Hepatocyte (in vitro differentiated cells): ENCODE data around the gene BAG1. TPM values are rescaled to one million over a fixed set of nuclear protein-coding genes. Genes with fewer than 3 reads are reported as not detected.

ENCODE experiments used
- DNase-seq: peaks from one replicate; pipeline ENCODE4 v3.0.0-alpha.2; 2016; ENCODE audit warnings: low spot score
- H2AFZ ChIP-seq: fragments of 200-600 bp; sonication (generic); 2 replicates; pipeline ENCODE4 v1.6.0; 2016; ENCODE audit warnings: antibody characterized with exemption, mild to moderate bottlenecking
- H3K27ac ChIP-seq: fragments of 200-600 bp; sonication (generic); 2 replicates; pipeline ENCODE4 v1.5.1; 2016; ENCODE audit warnings: mild to moderate bottlenecking
- H3K27me3 ChIP-seq: fragments of 200-600 bp; sonication (generic); 2 replicates; pipeline ENCODE4 v1.6.1; 2016
- H3K36me3 ChIP-seq: fragments of 200-600 bp; sonication (generic); replicated peaks from 2 replicates; pipeline ENCODE4 v1.5.1; 2016; ENCODE audit warnings: low read depth; ENCODE audit not compliant: insufficient read depth
- H3K4me1 ChIP-seq: fragments of 200-600 bp; sonication (generic); 2 replicates; pipeline ENCODE4 v1.5.1; 2016; ENCODE audit warnings: mild to moderate bottlenecking, moderate library complexity; ENCODE audit not compliant: insufficient read depth
- H3K4me2 ChIP-seq: fragments of 200-600 bp; sonication (generic); 2 replicates; pipeline ENCODE4 v1.6.0; 2016
- H3K4me3 ChIP-seq: fragments of 200-600 bp; sonication (generic); 2 replicates; pipeline ENCODE4 v1.5.1; 2016; ENCODE audit warnings: mild to moderate bottlenecking
- H3K79me2 ChIP-seq: fragments of 200-600 bp; sonication (generic); 2 replicates; pipeline ENCODE4 v1.6.0; 2017; ENCODE audit warnings: mild to moderate bottlenecking
- H3K9me2 ChIP-seq: fragments of 200-600 bp; sonication (generic); replicated peaks from 2 replicates; pipeline ENCODE4 v1.6.0; 2017; ENCODE audit warnings: mild to moderate bottlenecking; ENCODE audit not compliant: insufficient read depth
- H3K9me3 ChIP-seq: fragments of 200-600 bp; sonication (generic); 2 replicates; pipeline ENCODE4 v1.5.1; 2016; ENCODE audit warnings: low read depth, mild to moderate bottlenecking
- H4K20me1 ChIP-seq: fragments of 200-600 bp; sonication (generic); 2 replicates; pipeline ENCODE4 v1.6.0; 2016; ENCODE audit warnings: mild to moderate bottlenecking; ENCODE audit not compliant: insufficient read depth, poor library complexity, severe bottlenecking
- EZH2 ChIP-seq: fragments of 200-600 bp; sonication (generic); IDR thresholded peaks from 2 replicates; pipeline ENCODE4 v1.6.1; 2016; ENCODE audit warnings: antibody characterized with exemption, mild to moderate bottlenecking, borderline replicate concordance
- EZH2phosphoT487 ChIP-seq: fragments of 200-600 bp; sonication (generic); IDR thresholded peaks from one replicate; pipeline ENCODE4 v1.6.1; 2018; ENCODE audit warnings: antibody characterized with exemption, mild to moderate bottlenecking, low read depth, moderate library complexity; ENCODE audit not compliant: unreplicated experiment, severe bottlenecking
- WGBS: methylation state at CpG from one replicate; pipeline ENCODE4 v1.1.6; 2016; ENCODE audit warnings: low lambda C conversion rate; ENCODE audit errors: missing lambda C conversion rate; 5-methylcytosine and 5-hydroxymethylcytosine counted together
- polyA plus RNA-seq: library from polyadenylated mRNA; unstranded; fragments of >200 nt; fragmentation: Nextera tagmentation; extraction: Ambion mirVana; gene quantifications from 2 replicates; pipeline ENCODE4 v1.2.1, GENCODE V29; 2016
- total RNA-seq: library from RNA; depleted of rRNA; stranded (reverse); fragments of >200 nt; gene quantifications from 2 replicates; pipeline ENCODE4 v1.2.3, GENCODE V29; 2014
- TF ChIP-seq, protein P1 (sequence below): fragments of 200-600 bp; sonication (generic); IDR thresholded peaks from 2 replicates; pipeline ENCODE4 v1.5.1; 2016; ENCODE audit warnings: antibody characterized with exemption, mild to moderate bottlenecking; ENCODE audit not compliant: poor library complexity

The BAG1 gene
- total and polyA plus RNA-seq, 2 experiments from 2014 or later = 78.5 to 103 TPM

DNA sequence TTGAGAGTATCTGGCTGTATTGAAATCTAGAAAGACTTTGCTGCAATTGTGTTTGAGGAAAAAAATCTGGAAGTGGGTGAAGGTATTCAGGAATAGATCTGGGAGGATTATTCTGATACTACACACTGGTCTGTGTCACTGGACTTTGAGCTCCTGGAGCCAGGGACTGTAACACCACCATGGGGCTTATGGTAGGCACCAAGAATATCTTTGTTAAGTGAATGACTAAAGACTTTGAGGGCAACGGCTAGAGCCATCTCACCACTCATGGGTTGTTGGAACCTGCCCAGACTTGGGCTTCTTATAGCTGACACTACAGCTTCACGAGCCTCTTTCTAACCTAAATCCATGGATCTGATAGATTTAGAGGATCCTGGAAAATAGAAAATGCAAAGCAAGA is 36.0 kb upstream of the BAG1 start:
- no peak overlapping the region for H3K4me2 ChIP-seq
- WGBS = 88% methylated on average over 2 of the region's 2 CpGs
- H4K20me1 ChIP-seq = peaks cover 8% of the 10 kb centered on the region
- DNase-seq = no peak
- no peaks in the 10 kb centered on the region for H3K9me3 ChIP-seq
- peak overlapping the region; percentile 59 for H3K27ac ChIP-seq
- no peak overlapping the region for H3K4me3 ChIP-seq
- no peak overlapping the region for H2AFZ ChIP-seq
- H3K79me2 ChIP-seq = peaks cover 65% of the 10 kb centered on the region
- H3K9me2 ChIP-seq = no peaks in the 10 kb centered on the region
- H3K4me1 ChIP-seq = peaks cover 5% of the 10 kb centered on the region
- TF ChIP-seq EZH2phosphoT487 (no peak), EZH2 (no peak)
- TF ChIP-seq, protein P1, sequence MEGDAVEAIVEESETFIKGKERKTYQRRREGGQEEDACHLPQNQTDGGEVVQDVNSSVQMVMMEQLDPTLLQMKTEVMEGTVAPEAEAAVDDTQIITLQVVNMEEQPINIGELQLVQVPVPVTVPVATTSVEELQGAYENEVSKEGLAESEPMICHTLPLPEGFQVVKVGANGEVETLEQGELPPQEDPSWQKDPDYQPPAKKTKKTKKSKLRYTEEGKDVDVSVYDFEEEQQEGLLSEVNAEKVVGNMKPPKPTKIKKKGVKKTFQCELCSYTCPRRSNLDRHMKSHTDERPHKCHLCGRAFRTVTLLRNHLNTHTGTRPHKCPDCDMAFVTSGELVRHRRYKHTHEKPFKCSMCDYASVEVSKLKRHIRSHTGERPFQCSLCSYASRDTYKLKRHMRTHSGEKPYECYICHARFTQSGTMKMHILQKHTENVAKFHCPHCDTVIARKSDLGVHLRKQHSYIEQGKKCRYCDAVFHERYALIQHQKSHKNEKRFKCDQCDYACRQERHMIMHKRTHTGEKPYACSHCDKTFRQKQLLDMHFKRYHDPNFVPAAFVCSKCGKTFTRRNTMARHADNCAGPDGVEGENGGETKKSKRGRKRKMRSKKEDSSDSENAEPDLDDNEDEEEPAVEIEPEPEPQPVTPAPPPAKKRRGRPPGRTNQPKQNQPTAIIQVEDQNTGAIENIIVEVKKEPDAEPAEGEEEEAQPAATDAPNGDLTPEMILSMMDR = no peak
- H3K36me3 ChIP-seq = peaks cover 6% of the 10 kb centered on the region
- no peaks in the 10 kb centered on the region for H3K27me3 ChIP-seq

DNA sequence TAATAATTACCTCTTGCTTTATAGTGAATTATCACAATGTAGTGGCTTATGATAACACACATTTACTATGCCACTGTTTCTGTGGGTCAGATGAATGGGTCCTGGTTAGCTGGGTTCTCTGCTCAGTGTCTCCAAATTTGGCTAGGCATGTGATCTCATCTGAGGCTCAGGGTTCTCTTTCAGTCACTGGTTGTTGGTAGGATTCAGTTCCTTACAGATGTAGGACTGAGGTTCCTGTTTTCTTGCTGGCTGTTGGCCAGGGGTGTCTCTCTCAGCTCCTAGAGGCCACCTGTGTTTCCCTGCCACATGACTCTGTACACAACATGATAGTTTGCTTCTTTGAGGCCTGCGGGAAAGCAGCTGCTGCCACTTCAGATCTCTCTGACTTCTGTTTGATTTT is 32.9 kb upstream of the BAG1 start:
- TF ChIP-seq EZH2phosphoT487 (no peak), EZH2 (no peak)
- TF ChIP-seq, protein P1 = no peak
- peaks cover 84% of the 10 kb centered on the region for H3K79me2 ChIP-seq
- H3K4me3 ChIP-seq = no peak overlapping the region
- no peak for DNase-seq
- WGBS = 94% methylated on average over 1 of the region's 1 CpG
- H3K9me2 ChIP-seq = no peaks in the 10 kb centered on the region
- no peak overlapping the region for H3K4me2 ChIP-seq
- peaks cover 13% of the 10 kb centered on the region for H3K4me1 ChIP-seq
- no peaks in the 10 kb centered on the region for H3K27me3 ChIP-seq
- no peaks in the 10 kb centered on the region for H3K9me3 ChIP-seq
- H4K20me1 ChIP-seq = peaks cover 8% of the 10 kb centered on the region
- peak overlapping the region; percentile 5 for H3K27ac ChIP-seq
- H3K36me3 ChIP-seq = peaks cover 6% of the 10 kb centered on the region
- no peak overlapping the region for H2AFZ ChIP-seq

DNA sequence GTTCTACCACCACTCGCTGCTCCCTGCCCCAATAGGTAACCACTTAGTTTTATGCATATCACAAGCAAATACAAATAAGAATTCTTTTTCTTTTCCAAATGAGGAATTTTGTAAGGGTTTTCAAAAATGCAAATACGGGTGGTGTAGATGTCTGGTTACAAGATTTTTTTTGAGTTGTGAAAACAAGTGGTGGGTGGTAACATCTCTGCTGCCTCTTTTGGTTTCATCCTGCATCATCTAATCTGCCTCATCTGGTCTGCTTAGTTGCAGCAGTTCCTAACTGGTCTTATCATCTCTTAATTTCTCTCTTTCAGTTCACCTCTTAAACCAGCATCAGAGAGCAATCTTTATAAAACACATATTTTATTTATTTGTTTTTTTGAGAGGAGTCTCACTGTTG is 31.1 kb upstream of the BAG1 start:
- DNase-seq = no peak
- Histone ChIP-seq H3K9me2 (no peaks in the 10 kb centered on the region), H3K4me3 (no peak overlapping the region), H3K27me3 (no peaks in the 10 kb centered on the region), H3K9me3 (no peaks in the 10 kb centered on the region), H3K4me1 (peaks cover 25% of the 10 kb centered on the region), H2AFZ (no peak overlapping the region), H3K27ac (no peak overlapping the region), H4K20me1 (peaks cover 8% of the 10 kb centered on the region), H3K79me2 (peaks cover 91% of the 10 kb centered on the region), H3K4me2 (no peak overlapping the region), H3K36me3 (peaks cover 6% of the 10 kb centered on the region)
- WGBS = 89% methylated on average over 2 of the region's 2 CpGs
- TF ChIP-seq EZH2phosphoT487 (no peak), EZH2 (no peak)
- TF ChIP-seq, protein P1 = no peak
